Tibial nerve (tissue), 4 donors: ENCODE results near the gene CTTNBP2NL.

ENCODE experiments used
- EP300 ChIP-seq, 2 donors: sonication (generic); formaldehyde crosslinking; IDR thresholded peaks; one replicate each; pipeline ENCODE4 v1.6.1; 2017; ENCODE audit warnings: antibody characterized with exemption in 2 of 2, mild to moderate bottlenecking in 1 of 2
- POLR2A ChIP-seq, 2 donors: fragments of 450-650 bp; IDR thresholded peaks; one replicate each; pipeline ENCODE4 v1.6.1; 2017; ENCODE audit warnings: antibody characterized with exemption in 2 of 2, mild to moderate bottlenecking in 2 of 2, moderate library complexity in 2 of 2
- TF ChIP-seq, protein P1 (sequence below), 5 experiments: fragments of 200-600 bp in 3 of 5; fragments of 450-650 bp in 2 of 5; sonication (generic) in 3 of 5; IDR thresholded peaks; one replicate each; pipeline ENCODE4 v1.5.1; 2016 to 2019; ENCODE audit warnings: antibody characterized with exemption in 5 of 5, mild to moderate bottlenecking in 3 of 5, moderate library complexity in 2 of 5

- no peak for TF ChIP-seq EP300 (IDR thresholded peaks at IDR 0.05)
- TF ChIP-seq, protein P1, sequence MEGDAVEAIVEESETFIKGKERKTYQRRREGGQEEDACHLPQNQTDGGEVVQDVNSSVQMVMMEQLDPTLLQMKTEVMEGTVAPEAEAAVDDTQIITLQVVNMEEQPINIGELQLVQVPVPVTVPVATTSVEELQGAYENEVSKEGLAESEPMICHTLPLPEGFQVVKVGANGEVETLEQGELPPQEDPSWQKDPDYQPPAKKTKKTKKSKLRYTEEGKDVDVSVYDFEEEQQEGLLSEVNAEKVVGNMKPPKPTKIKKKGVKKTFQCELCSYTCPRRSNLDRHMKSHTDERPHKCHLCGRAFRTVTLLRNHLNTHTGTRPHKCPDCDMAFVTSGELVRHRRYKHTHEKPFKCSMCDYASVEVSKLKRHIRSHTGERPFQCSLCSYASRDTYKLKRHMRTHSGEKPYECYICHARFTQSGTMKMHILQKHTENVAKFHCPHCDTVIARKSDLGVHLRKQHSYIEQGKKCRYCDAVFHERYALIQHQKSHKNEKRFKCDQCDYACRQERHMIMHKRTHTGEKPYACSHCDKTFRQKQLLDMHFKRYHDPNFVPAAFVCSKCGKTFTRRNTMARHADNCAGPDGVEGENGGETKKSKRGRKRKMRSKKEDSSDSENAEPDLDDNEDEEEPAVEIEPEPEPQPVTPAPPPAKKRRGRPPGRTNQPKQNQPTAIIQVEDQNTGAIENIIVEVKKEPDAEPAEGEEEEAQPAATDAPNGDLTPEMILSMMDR (IDR thresholded peaks at IDR 0.05) = no peak
- no peak for TF ChIP-seq POLR2A (IDR thresholded peaks at IDR 0.05)
Observed at GRCh38 chr1:112506731-112507130, 110.7 kb downstream of the CTTNBP2NL start.
